Measurements from ENCODE around the gene NIPSNAP3A.

DNA sequence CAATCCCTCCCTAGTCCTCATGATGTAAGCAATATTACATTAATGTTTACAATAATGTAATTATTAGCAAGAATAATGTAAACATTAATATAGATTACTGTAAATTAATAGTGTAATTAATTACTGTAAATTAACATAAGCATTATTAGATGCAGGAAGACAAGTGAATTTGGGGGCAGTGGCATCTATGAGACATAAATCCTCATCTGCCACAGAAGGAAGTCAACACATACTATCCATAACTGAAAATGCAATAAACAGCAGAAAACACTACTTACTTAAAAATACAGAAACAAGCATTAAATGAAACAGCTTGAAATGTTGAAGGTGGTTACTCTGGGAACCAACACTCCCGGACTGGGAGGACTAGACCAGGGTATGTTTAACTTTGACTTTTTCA lies 685 bp upstream of the NIPSNAP3A start:
- TF ChIP-seq, protein P1, sequence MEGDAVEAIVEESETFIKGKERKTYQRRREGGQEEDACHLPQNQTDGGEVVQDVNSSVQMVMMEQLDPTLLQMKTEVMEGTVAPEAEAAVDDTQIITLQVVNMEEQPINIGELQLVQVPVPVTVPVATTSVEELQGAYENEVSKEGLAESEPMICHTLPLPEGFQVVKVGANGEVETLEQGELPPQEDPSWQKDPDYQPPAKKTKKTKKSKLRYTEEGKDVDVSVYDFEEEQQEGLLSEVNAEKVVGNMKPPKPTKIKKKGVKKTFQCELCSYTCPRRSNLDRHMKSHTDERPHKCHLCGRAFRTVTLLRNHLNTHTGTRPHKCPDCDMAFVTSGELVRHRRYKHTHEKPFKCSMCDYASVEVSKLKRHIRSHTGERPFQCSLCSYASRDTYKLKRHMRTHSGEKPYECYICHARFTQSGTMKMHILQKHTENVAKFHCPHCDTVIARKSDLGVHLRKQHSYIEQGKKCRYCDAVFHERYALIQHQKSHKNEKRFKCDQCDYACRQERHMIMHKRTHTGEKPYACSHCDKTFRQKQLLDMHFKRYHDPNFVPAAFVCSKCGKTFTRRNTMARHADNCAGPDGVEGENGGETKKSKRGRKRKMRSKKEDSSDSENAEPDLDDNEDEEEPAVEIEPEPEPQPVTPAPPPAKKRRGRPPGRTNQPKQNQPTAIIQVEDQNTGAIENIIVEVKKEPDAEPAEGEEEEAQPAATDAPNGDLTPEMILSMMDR (IDR thresholded peaks at IDR 0.05), result no peak
- no peak for TF ChIP-seq POLR2A (IDR thresholded peaks at IDR 0.05)

All from heart left ventricle (tissue), 13 donors.